Measurements from ENCODE around the gene FRYL.

The FRYL gene

DNA sequence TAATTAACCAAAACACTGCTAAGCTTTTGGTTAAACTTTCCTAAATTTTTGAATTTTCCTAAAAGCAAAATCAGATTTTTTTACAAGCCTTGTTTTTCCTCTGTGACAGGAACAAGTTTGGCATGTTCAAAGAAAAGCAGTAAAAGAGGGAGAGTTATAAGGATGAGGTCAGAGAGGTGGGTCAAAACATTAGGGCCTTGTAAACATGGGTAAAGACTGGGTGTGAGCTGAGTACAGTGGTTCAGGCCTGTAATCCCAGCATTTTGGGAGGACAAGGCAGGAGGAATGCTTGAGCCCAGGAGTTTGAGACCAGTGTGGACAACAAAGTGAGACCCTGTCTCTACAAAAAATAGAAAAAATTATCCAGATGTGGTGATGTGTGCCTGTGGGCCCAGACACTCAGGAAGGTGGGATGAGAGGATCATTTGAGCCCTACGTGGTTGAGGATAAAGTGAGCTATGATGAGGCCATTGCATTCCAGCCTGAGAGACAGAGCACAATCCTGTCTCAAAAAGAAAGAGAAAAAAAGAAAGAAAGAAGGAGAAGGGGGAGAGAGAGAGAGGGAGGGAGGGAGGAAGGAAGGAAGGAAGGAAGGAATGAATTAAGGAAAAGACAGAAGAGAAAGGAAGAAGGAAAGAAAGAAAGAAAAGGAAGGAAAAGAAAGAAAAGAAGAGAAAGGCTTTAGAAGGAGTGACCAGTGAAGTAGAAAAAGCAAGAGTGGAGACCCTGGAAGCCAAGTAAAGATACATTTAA lies 17.0 kb upstream of the FRYL start:
- peaks cover 17% of the 10 kb centered on the region for H3K4me1 Mint-ChIP-seq (ENCODE audit: low read depth)
- intact Hi-C loops (cut with micrococcal nuclease), result no loop called here
- H3K9me3 Mint-ChIP-seq, result no peaks in the 10 kb centered on the region
- H3K27me3 Mint-ChIP-seq, result no peaks in the 10 kb centered on the region
- H3K36me3 Mint-ChIP-seq (ENCODE audit: low read depth), result no peaks in the 10 kb centered on the region
- H3K4me3 Mint-ChIP-seq, result no peak overlapping the region
- H3K27ac Mint-ChIP-seq, result no peak overlapping the region

DNA sequence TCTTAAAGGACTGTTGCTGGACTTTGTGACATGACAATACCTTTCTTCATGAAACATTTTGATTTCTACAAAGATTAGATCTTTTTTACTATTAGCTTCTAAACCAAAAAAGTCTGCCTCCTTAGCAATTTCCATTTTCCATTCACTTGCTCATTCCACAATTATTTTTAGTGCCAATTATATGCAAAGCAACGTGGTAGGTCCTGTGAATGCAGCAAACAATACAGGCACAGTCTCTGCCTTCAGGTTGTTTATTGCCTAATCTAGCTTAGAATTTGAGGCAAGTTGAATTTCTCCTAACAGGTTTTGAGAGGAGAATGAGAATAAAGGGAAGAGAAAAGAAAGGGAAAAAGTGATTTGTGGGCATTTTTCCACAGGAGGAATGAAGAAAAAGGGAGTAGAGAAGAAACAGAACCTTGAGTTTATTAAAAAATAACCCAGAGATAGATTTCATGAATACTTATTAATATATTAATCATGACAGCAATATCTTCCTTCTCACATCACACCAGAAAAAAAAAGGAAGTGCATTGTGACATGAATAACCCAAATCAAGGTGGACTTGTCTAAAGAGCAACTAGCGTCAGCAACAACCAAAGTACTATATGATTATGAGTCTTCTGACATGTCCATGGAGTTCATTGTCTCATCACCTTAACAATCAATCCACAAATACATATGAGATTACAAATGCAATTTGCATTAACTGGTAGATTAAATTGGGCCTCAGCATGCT lies 16.3 kb upstream of the FRYL start:
- intact Hi-C loops (cut with micrococcal nuclease), result no loop called here
- no peak overlapping the region for H3K27ac Mint-ChIP-seq
- H3K36me3 Mint-ChIP-seq (ENCODE audit: low read depth), result no peaks in the 10 kb centered on the region
- no peaks in the 10 kb centered on the region for H3K27me3 Mint-ChIP-seq
- H3K9me3 Mint-ChIP-seq, result no peaks in the 10 kb centered on the region
- H3K4me3 Mint-ChIP-seq, result no peak overlapping the region
- H3K4me1 Mint-ChIP-seq (ENCODE audit: low read depth), result peaks cover 17% of the 10 kb centered on the region

GRCh38 chr4:48795108-48795507 lies 15.0 kb upstream of the FRYL start:
- H3K36me3 Mint-ChIP-seq (ENCODE audit: low read depth), result no peaks in the 10 kb centered on the region
- H3K4me1 Mint-ChIP-seq (ENCODE audit: low read depth), result peaks cover 21% of the 10 kb centered on the region
- H3K9me3 Mint-ChIP-seq, result no peaks in the 10 kb centered on the region
- intact Hi-C loops (cut with micrococcal nuclease), result no loop called here
- H3K27me3 Mint-ChIP-seq, result no peaks in the 10 kb centered on the region
- no peak overlapping the region for H3K4me3 Mint-ChIP-seq
- no peak overlapping the region for H3K27ac Mint-ChIP-seq

GRCh38 chr4:48792348-48793006 lies 12.4 kb upstream of the FRYL start:
- no peaks in the 10 kb centered on the region for H3K36me3 Mint-ChIP-seq (ENCODE audit: low read depth)
- intact Hi-C loops (cut with micrococcal nuclease), result no loop called here

GRCh38 chr4:48791313-48791712 lies 11.2 kb upstream of the FRYL start:
- no peaks in the 10 kb centered on the region for H3K36me3 Mint-ChIP-seq (ENCODE audit: low read depth)
- no peak overlapping the region for H3K27ac Mint-ChIP-seq
- peaks cover 12% of the 10 kb centered on the region for H3K4me1 Mint-ChIP-seq (ENCODE audit: low read depth)
- no peaks in the 10 kb centered on the region for H3K9me3 Mint-ChIP-seq
- intact Hi-C loops (cut with micrococcal nuclease), result no loop called here
- no peaks in the 10 kb centered on the region for H3K27me3 Mint-ChIP-seq
- H3K4me3 Mint-ChIP-seq, result no peak overlapping the region

More at GRCh38 chr4:48792348-48793006, 12.4 kb upstream of the FRYL start:
- no peaks in the 10 kb centered on the region for H3K9me3 Mint-ChIP-seq
- no peaks in the 10 kb centered on the region for H3K27me3 Mint-ChIP-seq
- no peak overlapping the region for H3K4me3 Mint-ChIP-seq
- H3K4me1 Mint-ChIP-seq (ENCODE audit: low read depth), result peaks cover 12% of the 10 kb centered on the region
- no peak overlapping the region for H3K27ac Mint-ChIP-seq

DNA sequence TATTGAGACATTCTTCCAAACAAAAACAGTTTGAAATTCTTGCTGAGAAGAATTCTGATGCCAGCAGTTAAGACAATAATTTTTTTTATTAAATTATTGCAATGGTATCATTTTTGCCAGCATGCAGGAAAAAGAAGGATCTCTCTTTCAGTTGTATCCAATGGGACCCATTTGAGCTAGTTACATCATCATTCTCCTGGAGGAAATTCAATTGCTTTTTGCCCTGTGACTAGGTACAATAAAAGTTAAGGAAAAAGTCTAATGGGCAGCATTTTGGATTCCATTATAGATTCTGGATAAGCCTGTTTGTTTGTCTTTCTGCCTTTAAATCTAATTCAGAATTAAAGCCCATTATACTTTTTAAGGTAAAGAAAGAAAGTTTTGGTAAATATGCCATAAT lies 10.5 kb upstream of the FRYL start:
- no peaks in the 10 kb centered on the region for H3K36me3 Mint-ChIP-seq (ENCODE audit: low read depth)
- intact Hi-C loops (cut with micrococcal nuclease), result no loop called here
- peaks cover 12% of the 10 kb centered on the region for H3K4me1 Mint-ChIP-seq (ENCODE audit: low read depth)
- H3K27me3 Mint-ChIP-seq, result no peaks in the 10 kb centered on the region
- H3K27ac Mint-ChIP-seq, result no peak overlapping the region
- H3K4me3 Mint-ChIP-seq, result no peak overlapping the region
- H3K9me3 Mint-ChIP-seq, result no peaks in the 10 kb centered on the region

DNA sequence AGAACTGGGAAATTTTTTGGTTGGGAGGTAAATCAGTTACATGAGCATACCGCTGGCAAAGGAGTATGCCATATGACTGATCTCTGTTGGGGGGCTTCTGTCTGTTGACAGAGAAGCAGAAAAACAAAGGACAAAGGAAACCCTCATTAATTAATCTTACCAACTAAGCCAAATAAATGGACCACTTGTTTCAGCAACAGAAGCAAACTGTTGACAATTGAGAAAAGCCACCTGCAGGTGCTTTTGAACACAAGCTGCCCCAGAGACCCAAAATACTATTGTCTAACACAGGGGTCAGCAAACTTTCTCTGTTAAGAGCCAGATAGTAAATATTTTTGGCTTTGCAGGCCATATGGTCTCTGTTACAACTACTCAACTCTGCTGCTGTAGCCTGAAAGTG lies 7.0 kb upstream of the FRYL start:
- intact Hi-C loops (cut with micrococcal nuclease), result no loop called here
- no peaks in the 10 kb centered on the region for H3K36me3 Mint-ChIP-seq (ENCODE audit: low read depth)

DNA sequence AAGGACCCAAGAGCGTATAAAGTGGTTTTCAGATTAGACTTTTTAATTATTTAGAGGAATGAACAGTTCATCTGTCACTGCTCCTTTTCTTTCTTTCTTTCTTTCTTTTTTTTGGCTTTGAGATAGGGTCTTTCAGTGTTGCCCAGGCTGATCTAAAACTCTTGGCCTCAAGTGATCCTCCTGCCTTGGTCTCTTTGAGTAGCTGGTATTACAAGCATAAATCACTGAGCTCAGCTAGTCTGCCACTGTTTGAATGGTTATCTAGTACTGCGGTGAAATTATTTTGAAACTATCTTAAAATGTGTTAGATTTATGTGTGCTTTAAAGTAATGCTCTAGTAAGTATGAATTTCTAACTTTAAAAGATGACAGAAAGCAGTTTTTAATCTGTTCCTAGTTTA lies 6.5 kb upstream of the FRYL start:
- Mint-ChIP-seq H3K4me1 (ENCODE audit: low read depth) (peaks cover 5% of the 10 kb centered on the region), H3K9me3 (no peaks in the 10 kb centered on the region), H3K27ac (no peak overlapping the region), H3K36me3 (ENCODE audit: low read depth) (no peaks in the 10 kb centered on the region), H3K27me3 (no peaks in the 10 kb centered on the region), H3K4me3 (no peak overlapping the region)
- intact Hi-C loops (cut with micrococcal nuclease), result no loop called here

More for the DNA sequence above, 7.0 kb upstream of the FRYL start:
- Mint-ChIP-seq H3K4me1 (ENCODE audit: low read depth) (peaks cover 5% of the 10 kb centered on the region), H3K27ac (no peak overlapping the region), H3K4me3 (no peak overlapping the region), H3K27me3 (no peaks in the 10 kb centered on the region), H3K9me3 (no peaks in the 10 kb centered on the region)

- H3K27ac Mint-ChIP-seq, result no peak overlapping the region
- H3K27me3 Mint-ChIP-seq, result no peaks in the 10 kb centered on the region
- intact Hi-C loops (cut with micrococcal nuclease), result no loop called here
- H3K4me3 Mint-ChIP-seq, result no peak overlapping the region
- H3K36me3 Mint-ChIP-seq (ENCODE audit: low read depth), result peaks cover under 1% of the 10 kb centered on the region
- H3K4me1 Mint-ChIP-seq (ENCODE audit: low read depth), result peaks cover 11% of the 10 kb centered on the region
- H3K9me3 Mint-ChIP-seq, result no peaks in the 10 kb centered on the region
These were observed 5.2 kb upstream of the FRYL start for GRCh38 chr4:48785302-48785701.

DNA sequence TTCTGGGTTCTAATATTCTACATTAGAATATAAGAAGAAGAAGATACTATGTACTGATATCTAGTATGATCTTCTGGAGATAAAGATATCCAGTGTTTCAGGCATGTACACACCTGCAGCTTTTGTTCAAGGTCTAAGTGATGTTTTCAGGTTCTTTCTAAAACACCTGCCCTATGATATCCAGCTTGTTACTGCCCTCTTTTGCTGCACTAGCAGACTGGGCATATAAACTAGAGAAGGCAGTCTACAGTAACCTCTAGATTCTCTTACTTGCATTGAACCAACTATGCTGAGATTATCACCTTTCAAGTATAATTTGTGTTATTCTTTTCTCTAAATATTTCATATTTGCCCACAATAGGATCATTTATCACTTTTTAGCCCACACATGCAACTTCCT lies 1.9 kb upstream of the FRYL start:
- Mint-ChIP-seq H3K4me1 (ENCODE audit: low read depth) (peaks cover 17% of the 10 kb centered on the region), H3K27ac (no peak overlapping the region), H3K4me3 (no peak overlapping the region), H3K27me3 (no peaks in the 10 kb centered on the region), H3K9me3 (no peaks in the 10 kb centered on the region), H3K36me3 (ENCODE audit: low read depth) (peaks cover 15% of the 10 kb centered on the region)
- intact Hi-C loops (cut with micrococcal nuclease), result no loop called here

- no peaks in the 10 kb centered on the region for H3K27me3 Mint-ChIP-seq
- H3K4me3 Mint-ChIP-seq, result peak overlapping the region; percentile 98
- intact Hi-C loops (cut with micrococcal nuclease), result loop anchor here (1.0 kb wide), 1 partner anchor 50 kb away; the partner anchor contains the start of gene OCIAD1
- H3K4me1 Mint-ChIP-seq (ENCODE audit: low read depth), result peaks cover 28% of the 10 kb centered on the region
- H3K36me3 Mint-ChIP-seq (ENCODE audit: low read depth), result peaks cover 15% of the 10 kb centered on the region
- H3K27ac Mint-ChIP-seq, result peak overlapping the region; percentile 96
- no peaks in the 10 kb centered on the region for H3K9me3 Mint-ChIP-seq
These were observed 761 bp upstream of the FRYL start for GRCh38 chr4:48780865-48781214.

DNA sequence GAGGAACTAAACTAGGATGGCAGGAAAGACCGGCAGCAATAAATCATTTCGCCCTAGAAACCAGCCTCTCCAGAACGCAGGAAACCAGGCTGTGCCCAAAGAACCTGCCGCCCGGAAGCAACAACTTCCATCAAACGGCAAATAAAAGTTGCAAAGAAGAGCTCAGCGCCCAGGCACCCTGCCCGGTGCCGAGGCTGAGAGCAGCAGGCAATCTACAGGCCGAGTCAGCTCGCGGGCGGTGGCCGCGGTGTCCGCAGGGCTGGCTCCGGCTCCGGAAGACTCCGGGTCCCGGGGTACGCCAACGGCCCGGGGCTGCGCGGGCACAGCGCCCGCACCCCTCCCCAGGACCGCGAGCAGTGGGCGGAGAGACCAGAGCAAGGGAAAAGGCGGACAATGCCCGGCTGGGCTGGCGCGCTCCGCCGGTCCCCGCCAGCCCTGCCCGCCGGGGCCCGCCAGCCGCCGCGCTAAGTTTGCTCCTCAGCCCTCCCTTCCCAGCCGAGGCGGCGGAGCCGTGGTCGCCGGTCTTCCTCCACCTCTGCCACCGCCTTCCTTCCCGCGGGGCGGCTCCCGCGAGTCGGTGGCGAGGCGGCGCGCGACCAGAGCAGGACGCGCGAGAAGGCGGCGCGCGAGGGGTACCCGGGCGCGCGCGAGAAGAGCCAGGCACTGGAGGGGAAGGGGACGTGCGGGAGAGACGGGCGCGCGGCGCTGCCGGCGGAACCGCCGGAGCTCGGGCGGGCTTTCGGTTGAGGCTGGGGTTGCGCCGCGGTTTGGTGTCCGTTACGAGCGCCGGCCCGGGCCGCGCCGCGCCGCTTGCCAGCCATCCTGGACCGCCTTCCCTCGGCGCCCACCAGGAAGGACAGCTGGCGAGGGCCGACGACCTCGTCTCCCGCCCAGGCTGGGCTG lies 733 bp downstream of the FRYL start:
- H3K27me3 Mint-ChIP-seq, result no peaks in the 10 kb centered on the region
- H3K4me3 Mint-ChIP-seq, result peak overlapping the region; percentile 98
- H3K9me3 Mint-ChIP-seq, result no peaks in the 10 kb centered on the region
- intact Hi-C loops (cut with micrococcal nuclease), result loop anchor here (10.0 kb wide), 2 partner anchors 95 to 195 kb away; no protein-coding TSS in a partner anchor
- peaks cover 15% of the 10 kb centered on the region for H3K36me3 Mint-ChIP-seq (ENCODE audit: low read depth)
- peaks cover 28% of the 10 kb centered on the region for H3K4me1 Mint-ChIP-seq (ENCODE audit: low read depth)
- peak overlapping the region; percentile 96 for H3K27ac Mint-ChIP-seq

GRCh38 chr4:48778431-48779094 lies 1.5 kb downstream of the FRYL start:
- H3K27ac Mint-ChIP-seq, result peak overlapping the region; percentile 96
- no peaks in the 10 kb centered on the region for H3K27me3 Mint-ChIP-seq
- no peaks in the 10 kb centered on the region for H3K9me3 Mint-ChIP-seq
- peak overlapping the region; percentile 98 for H3K4me3 Mint-ChIP-seq
- intact Hi-C loops (cut with micrococcal nuclease), result loop anchor here (10.0 kb wide), 2 partner anchors 94 to 194 kb away; no protein-coding TSS in a partner anchor
- H3K36me3 Mint-ChIP-seq (ENCODE audit: low read depth), result peaks cover 15% of the 10 kb centered on the region
- H3K4me1 Mint-ChIP-seq (ENCODE audit: low read depth), result peaks cover 30% of the 10 kb centered on the region

Data from dendritic cell treated with granulocyte-macrophage colony-stimulating factor and Interleukin-4, amounts not matched to agents 40 ng/mL and 50 ng/mL, for 4 days (primary cell).